ENCODE measurements around the gene BOC. TPM values are rescaled to one million over a fixed set of nuclear protein-coding genes. Genes with fewer than 3 reads are reported as not detected.

BOC gene
- total RNA-seq, 1 experiment from 2014 or later = 0.73 TPM

DNA sequence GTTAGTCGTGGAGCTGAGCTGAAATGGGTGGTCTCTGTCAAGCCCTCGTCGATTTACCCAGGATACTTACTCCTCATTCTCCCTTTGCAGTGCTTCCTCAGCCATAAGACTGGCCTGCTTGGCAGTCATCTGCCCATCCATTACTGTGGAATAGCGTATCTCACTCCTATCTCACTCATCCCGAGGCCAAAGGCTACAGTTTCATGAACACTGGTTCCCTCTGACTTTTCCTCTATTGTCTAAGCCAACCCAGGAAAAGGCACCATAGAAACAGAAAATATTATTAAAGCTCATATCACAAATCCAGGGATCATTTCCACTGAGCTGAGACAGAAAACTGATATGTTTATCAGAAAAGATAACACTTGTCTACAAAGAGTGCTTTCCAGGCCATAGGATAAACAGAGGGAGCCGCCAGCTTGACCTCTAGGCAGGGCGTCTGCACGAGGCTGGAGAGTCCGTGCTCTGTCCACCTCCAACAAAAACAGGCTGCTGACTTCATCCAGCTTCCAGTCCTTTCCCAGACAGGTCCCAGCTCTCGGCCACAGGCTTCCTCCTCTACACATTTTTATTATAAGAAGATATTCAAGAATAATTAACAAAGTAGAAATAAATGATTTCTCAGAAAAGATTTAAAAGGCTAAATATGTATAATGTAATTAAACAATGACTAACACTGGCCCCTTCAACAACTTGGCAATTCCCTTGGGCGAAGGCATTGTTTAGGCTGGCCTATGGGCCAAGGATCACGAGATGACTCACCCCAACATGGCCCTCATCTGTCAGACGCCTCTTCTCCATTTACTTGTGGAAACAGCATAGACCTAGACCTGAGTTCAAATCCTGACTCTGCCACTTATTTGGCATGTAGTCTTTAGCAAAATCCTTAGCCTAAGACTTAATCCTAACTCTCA, 27.4 kb upstream of the BOC start:
- no peaks in the 10 kb centered on the region for H3K4me1 Mint-ChIP-seq (ENCODE audit: low read depth, unreplicated experiment)

GRCh38 chr3:113185194-113185835, 26.0 kb upstream of the BOC start:
- no TSS peak for BruUV-seq (replicated peaks)
- Mint-ChIP-seq H3K4me3 (ENCODE audit: unreplicated experiment) (no peak overlapping the region), H3K27me3 (ENCODE audit: insufficient read depth, unreplicated experiment) (peaks cover 10% of the 10 kb centered on the region), H3K27ac (ENCODE audit: unreplicated experiment) (no peak overlapping the region), H3K4me1 (ENCODE audit: low read depth, unreplicated experiment) (no peaks in the 10 kb centered on the region), H3K36me3 (ENCODE audit: insufficient read depth, unreplicated experiment) (no peaks in the 10 kb centered on the region), H3K9me3 (ENCODE audit: unreplicated experiment) (peaks cover 11% of the 10 kb centered on the region)
- DNase-seq = no peak
- Histone ChIP-seq H3K27me3 (replicated peaks; ENCODE audit: control insufficient read depth, insufficient read depth, low read length) (no peaks in the 10 kb centered on the region), H3K4me3 (ENCODE audit: low read depth, low read length) (no peak overlapping the region), H3K9me3 (peaks cover 6% of the 10 kb centered on the region; the same call in 1 of the 2 replicates), H3K4me1 (no peaks in the 10 kb centered on the region), H3K36me3 (ENCODE audit: control insufficient read depth, insufficient read depth, low read length) (no peaks in the 10 kb centered on the region)
- TF ChIP-seq, protein P1, sequence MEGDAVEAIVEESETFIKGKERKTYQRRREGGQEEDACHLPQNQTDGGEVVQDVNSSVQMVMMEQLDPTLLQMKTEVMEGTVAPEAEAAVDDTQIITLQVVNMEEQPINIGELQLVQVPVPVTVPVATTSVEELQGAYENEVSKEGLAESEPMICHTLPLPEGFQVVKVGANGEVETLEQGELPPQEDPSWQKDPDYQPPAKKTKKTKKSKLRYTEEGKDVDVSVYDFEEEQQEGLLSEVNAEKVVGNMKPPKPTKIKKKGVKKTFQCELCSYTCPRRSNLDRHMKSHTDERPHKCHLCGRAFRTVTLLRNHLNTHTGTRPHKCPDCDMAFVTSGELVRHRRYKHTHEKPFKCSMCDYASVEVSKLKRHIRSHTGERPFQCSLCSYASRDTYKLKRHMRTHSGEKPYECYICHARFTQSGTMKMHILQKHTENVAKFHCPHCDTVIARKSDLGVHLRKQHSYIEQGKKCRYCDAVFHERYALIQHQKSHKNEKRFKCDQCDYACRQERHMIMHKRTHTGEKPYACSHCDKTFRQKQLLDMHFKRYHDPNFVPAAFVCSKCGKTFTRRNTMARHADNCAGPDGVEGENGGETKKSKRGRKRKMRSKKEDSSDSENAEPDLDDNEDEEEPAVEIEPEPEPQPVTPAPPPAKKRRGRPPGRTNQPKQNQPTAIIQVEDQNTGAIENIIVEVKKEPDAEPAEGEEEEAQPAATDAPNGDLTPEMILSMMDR (IDR thresholded peaks at IDR 0.05; ENCODE audit: insufficient read depth in 1 of 2, low read depth in 1 of 2, low read length in 1 of 2, severe bottlenecking in 1 of 2, unreplicated experiment in 1 of 2) = no peak
- intact Hi-C loops (cut with micrococcal nuclease; ENCODE audit: unreplicated experiment) = no loop called here
- ChIA-PET POLR2A (no interaction called here), CTCF (no interaction called here)

More for the DNA sequence above, 27.4 kb upstream of the BOC start:
- POLR2A ChIA-PET = no interaction called here
- no peaks in the 10 kb centered on the region for H3K36me3 ChIP-seq (ENCODE audit: control insufficient read depth, insufficient read depth, low read length)
- no TSS peak for BruUV-seq (replicated peaks)
- H3K27me3 ChIP-seq (replicated peaks; ENCODE audit: control insufficient read depth, insufficient read depth, low read length) = no peaks in the 10 kb centered on the region
- CTCF ChIA-PET = no interaction called here
- peaks cover 6% of the 10 kb centered on the region; the same call in 1 of the 2 replicates for H3K9me3 ChIP-seq
- TF ChIP-seq, protein P1 (IDR thresholded peaks at IDR 0.05; ENCODE audit: insufficient read depth in 1 of 2, low read depth in 1 of 2, low read length in 1 of 2, severe bottlenecking in 1 of 2, unreplicated experiment in 1 of 2) = no peak
- Mint-ChIP-seq H3K36me3 (ENCODE audit: insufficient read depth, unreplicated experiment) (no peaks in the 10 kb centered on the region), H3K9me3 (ENCODE audit: unreplicated experiment) (peaks cover 11% of the 10 kb centered on the region), H3K4me3 (ENCODE audit: unreplicated experiment) (no peak overlapping the region), H3K27me3 (ENCODE audit: insufficient read depth, unreplicated experiment) (peaks cover 10% of the 10 kb centered on the region), H3K27ac (ENCODE audit: unreplicated experiment) (no peak overlapping the region)
- intact Hi-C loops (cut with micrococcal nuclease; ENCODE audit: unreplicated experiment) = no loop called here
- no peak for DNase-seq
- no peak overlapping the region for H3K4me3 ChIP-seq (ENCODE audit: low read depth, low read length)
- H3K4me1 ChIP-seq = no peaks in the 10 kb centered on the region

- Histone ChIP-seq H3K4me3 (ENCODE audit: low read depth, low read length) (no peak overlapping the region), H3K9me3 (peaks cover 6% of the 10 kb centered on the region; the same call in 1 of the 2 replicates), H3K27me3 (replicated peaks; ENCODE audit: control insufficient read depth, insufficient read depth, low read length) (no peaks in the 10 kb centered on the region), H3K36me3 (ENCODE audit: control insufficient read depth, insufficient read depth, low read length) (no peaks in the 10 kb centered on the region), H3K4me1 (no peaks in the 10 kb centered on the region)
- no TSS peak for BruUV-seq (replicated peaks)
- H3K9me3 Mint-ChIP-seq (ENCODE audit: unreplicated experiment) = peaks cover 11% of the 10 kb centered on the region
- ChIA-PET CTCF (no interaction called here), POLR2A (no interaction called here)
- H3K4me3 Mint-ChIP-seq (ENCODE audit: unreplicated experiment) = no peak overlapping the region
- DNase-seq = no peak
- peaks cover 10% of the 10 kb centered on the region for H3K27me3 Mint-ChIP-seq (ENCODE audit: insufficient read depth, unreplicated experiment)
- H3K4me1 Mint-ChIP-seq (ENCODE audit: low read depth, unreplicated experiment) = no peaks in the 10 kb centered on the region
- no peaks in the 10 kb centered on the region for H3K36me3 Mint-ChIP-seq (ENCODE audit: insufficient read depth, unreplicated experiment)
- TF ChIP-seq, protein P1 (IDR thresholded peaks at IDR 0.05; ENCODE audit: insufficient read depth in 1 of 2, low read depth in 1 of 2, low read length in 1 of 2, severe bottlenecking in 1 of 2, unreplicated experiment in 1 of 2) = no peak
- no peak overlapping the region for H3K27ac Mint-ChIP-seq (ENCODE audit: unreplicated experiment)
- intact Hi-C loops (cut with micrococcal nuclease; ENCODE audit: unreplicated experiment) = no loop called here
Observed at GRCh38 chr3:113186566-113186965, 24.8 kb upstream of the BOC start.
